Natural killer cell (primary cell): ENCODE data around the gene ZCCHC12. TPM values are rescaled to one million over a fixed set of nuclear protein-coding genes. Genes with fewer than 3 reads are reported as not detected.
"Not testable (repeated sequence)": the region's sequence is repeated elsewhere in the genome, so short reads cannot be mapped to it uniquely, and the experiment has no call there.

ENCODE experiments used
- ATAC-seq, 3 donors: fragments of 150-1000 bp in 2 of 3; fragments of 200-7000 bp in 1 of 3; cut with Tn5 transposase; 1 replicate in 1 of 3; 2 replicates in 2 of 3; pipeline ENCODE4 v1.10.0; 2021; ENCODE audit warnings: mild to moderate bottlenecking in 2 of 3, moderate library complexity in 2 of 3
- DNase-seq, 2 donors: peaks; one replicate each; pipeline versions ENCODE4 v3.0.0 to v3.0.0-alpha.2; 2013 to 2021; ENCODE audit warnings: mixed read lengths in 1 of 2
- H3K27ac ChIP-seq: one replicate; pipeline ENCODE4 v1.5.1; 2013; ENCODE audit warnings: mild to moderate bottlenecking, low read length
- H3K27me3 ChIP-seq: one replicate; pipeline ENCODE4 v1.6.1; 2013; ENCODE audit warnings: low read length; ENCODE audit not compliant: control insufficient read depth, insufficient read depth
- H3K36me3 ChIP-seq: one replicate; pipeline ENCODE4 v1.6.1; 2013; ENCODE audit warnings: low read length; ENCODE audit not compliant: control insufficient read depth, insufficient read depth
- H3K4me1 ChIP-seq: one replicate; pipeline ENCODE4 v1.6.1; 2013; ENCODE audit warnings: low read length; ENCODE audit not compliant: control insufficient read depth, insufficient read depth
- H3K4me3 ChIP-seq: one replicate; pipeline ENCODE4 v1.5.1; 2013; ENCODE audit warnings: low read length
- H3K9me3 ChIP-seq: one replicate; pipeline ENCODE4 v1.6.1; 2013; ENCODE audit warnings: low read length; ENCODE audit not compliant: control insufficient read depth, insufficient read depth
- H3K27ac Mint-ChIP-seq, 2 donors: one replicate each; pipeline ENCODE4 v1.8.0; 2022; ENCODE audit warnings: mild to moderate bottlenecking in 2 of 2, mixed read lengths in 2 of 2, moderate library complexity in 1 of 2
- H3K27me3 Mint-ChIP-seq, 2 donors: one replicate each; pipeline ENCODE4 v1.8.0; 2022; ENCODE audit warnings: low read depth in 2 of 2, mixed read lengths in 2 of 2
- H3K36me3 Mint-ChIP-seq: one replicate; pipeline ENCODE4 v1.8.0; 2022; ENCODE audit warnings: mixed read lengths
- H3K4me1 Mint-ChIP-seq, 2 donors: one replicate each; pipeline ENCODE4 v1.8.0; 2022; ENCODE audit warnings: mixed read lengths in 2 of 2
- H3K4me3 Mint-ChIP-seq: one replicate; pipeline ENCODE4 v1.8.0; 2022; ENCODE audit warnings: mild to moderate bottlenecking, moderate library complexity, mixed read lengths
- H3K9me3 Mint-ChIP-seq, 2 donors: one replicate each; pipeline ENCODE4 v1.8.0; 2022; ENCODE audit warnings: mixed read lengths in 2 of 2
- CTCF ChIP-seq: fragments of 200-600 bp; IDR thresholded peaks from one replicate; pipeline ENCODE4 v1.8.0; 2022; ENCODE audit warnings: antibody characterized with exemption
- WGBS: methylation state at CpG from one replicate; pipeline ENCODE4 v1.1.7; 2013; ENCODE audit warnings: missing lambda C conversion rate; ENCODE audit not compliant: insufficient coverage; 5-methylcytosine and 5-hydroxymethylcytosine counted together
- intact Hi-C: fragments of 100-400 bp; cut with micrococcal nuclease; formaldehyde crosslinking; loops from one replicate; pipeline ENCODE4 v1.14.2; 2022
- total RNA-seq, 4 donors: library from RNA; stranded (reverse); fragments of 120-200 nt in 1 of 4; gene quantifications; one replicate each; pipeline versions ENCODE4 v1.2.3 to v1.2.4, GENCODE V29; 2013 to 2022

ZCCHC12 gene
- total RNA-seq, 3 donors from 2014 or later (not counting 1 experiment from before 2014, with no cell fraction given) = not detected

GRCh38 chrX:118807151-118808017, 16.2 kb upstream of the ZCCHC12 start:
- intact Hi-C loops = loop anchor here (10.0 kb wide), 1 partner anchor 203 kb away; no protein-coding TSS in a partner anchor

DNA sequence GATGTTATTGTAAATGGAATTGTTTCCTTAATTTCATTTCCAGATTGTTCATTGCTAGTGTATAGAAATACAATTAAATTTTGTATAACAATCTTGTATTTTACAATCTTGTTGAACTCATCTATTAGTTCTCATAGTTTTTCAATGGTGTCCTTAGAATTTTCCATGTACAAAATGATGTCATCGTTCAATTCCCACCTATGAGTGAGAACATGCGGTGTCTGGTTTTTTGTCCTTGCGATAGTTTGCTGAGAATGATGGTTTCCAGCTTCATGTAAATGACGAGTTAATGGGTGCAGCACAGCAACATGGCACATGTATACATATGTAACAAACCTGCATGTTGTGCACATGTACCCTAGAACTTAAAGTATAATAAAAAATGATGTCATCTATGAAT, 6.4 kb upstream of the ZCCHC12 start:
- intact Hi-C loops, H3K27me3 ChIP-seq, H3K9me3 ChIP-seq, H3K4me3 Mint-ChIP-seq, ATAC-seq, H3K4me1 Mint-ChIP-seq, DNase-seq, H3K36me3 ChIP-seq, H3K36me3 Mint-ChIP-seq, H3K27ac Mint-ChIP-seq, H3K4me3 ChIP-seq, H3K9me3 Mint-ChIP-seq, H3K4me1 ChIP-seq, H3K27ac ChIP-seq: not testable (repeated sequence)
- peaks cover 13 to 40% of the 10 kb centered on the region in 2 donors for H3K27me3 Mint-ChIP-seq
- 80% methylated on average over 1 of the region's 4 CpGs for WGBS

More at GRCh38 chrX:118807151-118808017, 16.2 kb upstream of the ZCCHC12 start:
- 60% methylated on average over 3 of the region's 4 CpGs for WGBS
- Histone ChIP-seq H3K4me3 (no peak overlapping the region), H3K27ac (no peak overlapping the region), H3K9me3 (no peaks in the 10 kb centered on the region), H3K4me1 (no peaks in the 10 kb centered on the region), H3K36me3 (no peaks in the 10 kb centered on the region), H3K27me3 (no peaks in the 10 kb centered on the region)
- Mint-ChIP-seq H3K4me3 (no peak overlapping the region), H3K36me3 (no peaks in the 10 kb centered on the region), H3K4me1 (no peaks in the 10 kb centered on the region), H3K27ac (no peak overlapping the region), H3K27me3 (peaks cover 7 to 26% of the 10 kb centered on the region in 2 donors), H3K9me3 (no peaks in the 10 kb centered on the region)
- ATAC-seq = peak in 2 of 3 donors; percentile 42 to 67
- DNase-seq = peak in 1 of 2 donors; percentile 62
- peak; percentile 4 for TF ChIP-seq CTCF

GRCh38 chrX:118824173-118824730, 628 bp downstream of the ZCCHC12 start:
- Mint-ChIP-seq H3K9me3 (no peaks in the 10 kb centered on the region), H3K36me3 (no peaks in the 10 kb centered on the region), H3K27me3 (peaks cover 50 to 72% of the 10 kb centered on the region in 2 donors), H3K4me1 (peaks cover 5 to 12% of the 10 kb centered on the region in 2 donors), H3K27ac (no peak overlapping the region), H3K4me3 (peak overlapping the region; percentile 55)
- no peak overlapping the region for H3K4me3 ChIP-seq
- no peaks in the 10 kb centered on the region for H3K9me3 ChIP-seq
- peaks cover 15% of the 10 kb centered on the region for H3K27me3 ChIP-seq
- intact Hi-C loops = no loop called here
- peaks cover 22% of the 10 kb centered on the region for H3K4me1 ChIP-seq
- no peaks in the 10 kb centered on the region for H3K36me3 ChIP-seq
- TF ChIP-seq CTCF = no peak
- no peak for DNase-seq
- no peak for ATAC-seq
- no peak overlapping the region for H3K27ac ChIP-seq
- 4% methylated on average over 17 of the region's 22 CpGs for WGBS

- peaks cover 51 to 77% of the 10 kb centered on the region in 2 donors for H3K27me3 Mint-ChIP-seq
- Histone ChIP-seq H3K9me3 (no peaks in the 10 kb centered on the region), H3K4me3 (no peak overlapping the region), H3K4me1 (peaks cover 22% of the 10 kb centered on the region), H3K36me3 (no peaks in the 10 kb centered on the region), H3K27ac (no peak overlapping the region), H3K27me3 (peaks cover 15% of the 10 kb centered on the region)
- no peak overlapping the region for H3K27ac Mint-ChIP-seq
- no peak for ATAC-seq
- WGBS = 14% methylated on average over 11 of the region's 16 CpGs
- DNase-seq = no peak
- H3K4me3 Mint-ChIP-seq = no peak overlapping the region
- H3K9me3 Mint-ChIP-seq = no peaks in the 10 kb centered on the region
- H3K36me3 Mint-ChIP-seq = no peaks in the 10 kb centered on the region
- intact Hi-C loops = no loop called here
- no peak for TF ChIP-seq CTCF
- H3K4me1 Mint-ChIP-seq = peaks cover 5 to 12% of the 10 kb centered on the region in 2 donors
Measured at GRCh38 chrX:118825227-118825626, 1.6 kb downstream of the ZCCHC12 start.
